Sciatic nerve (tissue), 2 donors: ENCODE results near the gene SLITRK6. TPM values are rescaled to one million over a fixed set of nuclear protein-coding genes. Genes with fewer than 3 reads are reported as not detected.
"Not testable (repeated sequence)": the region's sequence is repeated elsewhere in the genome, so short reads cannot be mapped to it uniquely, and the experiment has no call there.

Experiments used
- ATAC-seq: fragments of 200-7000 bp; cut with Tn5 transposase; one replicate; pipeline ENCODE4 v1.9.1; 2020; ENCODE audit warnings: mild to moderate bottlenecking, moderate library complexity
- DNase-seq: peaks from one replicate; pipeline ENCODE4 v3.0.0-alpha.2; 2020; ENCODE audit warnings: low spot score
- intact Hi-C: fragments of 100-400 bp; cut with DNase I; formaldehyde crosslinking; loops from one replicate; pipeline ENCODE4 v1.14.2; 2022
- total RNA-seq: library from RNA; stranded (reverse); fragmentation: NEBNext Ultra II Directional; extraction: Animal tissue kit (Norgen Biotek cat#: 25700); gene quantifications from one replicate; pipeline ENCODE4 v1.2.1, GENCODE V29; 2021
- donor health status: DM: no; HTN: no; CAD: no.
- donor health status: DM: no; HTN: no; CAD: no.

SLITRK6 gene
- 0.80 TPM for total RNA-seq

- intact Hi-C loops = no loop called here
- no peak for ATAC-seq
- no peak for DNase-seq
Observed at GRCh38 chr13:85799097-85799582, at the start of gene SLITRK6. Gene SLITRK6 (minus strand): TSS chr13:85799419. CDS start chr13:85796508, 2,911 bp downstream.

GRCh38 chr13:85847012-85847411 lies 47.8 kb upstream of the SLITRK6 start:
- DNase-seq (no peak), ATAC-seq (no peak)
- intact Hi-C loops = no loop called here

- ATAC-seq = no peak
- intact Hi-C loops = no loop called here
- DNase-seq = no peak
Observed at GRCh38 chr13:85841427-85841826, 42.2 kb upstream of the SLITRK6 start.

GRCh38 chr13:85833921-85834320 lies 34.7 kb upstream of the SLITRK6 start:
- DNase-seq = no peak
- intact Hi-C loops = no loop called here
- no peak for ATAC-seq

- ATAC-seq (no peak), DNase-seq (no peak)
- intact Hi-C loops = no loop called here
Observed at GRCh38 chr13:85828094-85828684, 29.0 kb upstream of the SLITRK6 start.

GRCh38 chr13:85825454-85825853 lies 26.2 kb upstream of the SLITRK6 start:
- intact Hi-C loops = no loop called here
- ATAC-seq = no peak
- DNase-seq = no peak

GRCh38 chr13:85823832-85824231 lies 24.6 kb upstream of the SLITRK6 start:
- DNase-seq = no peak
- no peak for ATAC-seq
- intact Hi-C loops = no loop called here

- no peak for DNase-seq
- no peak for ATAC-seq
- intact Hi-C loops = no loop called here
Observed at GRCh38 chr13:85819513-85819912, 20.3 kb upstream of the SLITRK6 start.

GRCh38 chr13:85816413-85816812 lies 17.2 kb upstream of the SLITRK6 start:
- no peak for DNase-seq
- no peak for ATAC-seq
- intact Hi-C loops = no loop called here

GRCh38 chr13:85812282-85812681 lies 13.1 kb upstream of the SLITRK6 start:
- no peak for DNase-seq
- no peak for ATAC-seq
- intact Hi-C loops = no loop called here

GRCh38 chr13:85808811-85809210 lies 9.6 kb upstream of the SLITRK6 start:
- DNase-seq (no peak), ATAC-seq (no peak)
- intact Hi-C loops = loop anchor here (10.0 kb wide), 1 partner anchor 894 kb away; no protein-coding TSS in a partner anchor

GRCh38 chr13:85806553-85807175 lies 7.4 kb upstream of the SLITRK6 start:
- DNase-seq (no peak), ATAC-seq (peak; percentile 50)
- intact Hi-C loops = loop anchor here (10.0 kb wide), 1 partner anchor 892 kb away; no protein-coding TSS in a partner anchor

GRCh38 chr13:85798556-85798955 lies 663 bp downstream of the SLITRK6 start:
- no peak for DNase-seq

GRCh38 chr13:85797311-85797710 lies 1.9 kb downstream of the SLITRK6 start:
- no peak for DNase-seq
- no peak for ATAC-seq
- intact Hi-C loops = no loop called here

More at GRCh38 chr13:85798556-85798955, 663 bp downstream of the SLITRK6 start:
- intact Hi-C loops = no loop called here
- ATAC-seq = no peak

GRCh38 chr13:85785205-85785604 lies 14.0 kb downstream of the SLITRK6 start:
- DNase-seq (no peak), ATAC-seq (no peak)
- intact Hi-C loops = no loop called here

- ATAC-seq = no peak
- no peak for DNase-seq
- intact Hi-C loops = loop anchor here (5.0 kb wide), 1 partner anchor 395 kb away; no protein-coding TSS in a partner anchor
Observed at GRCh38 chr13:85772367-85772766, 26.9 kb downstream of the SLITRK6 start.

GRCh38 chr13:85771856-85772255 lies 27.4 kb downstream of the SLITRK6 start:
- ATAC-seq (no peak), DNase-seq (no peak)
- intact Hi-C loops = loop anchor here (5.0 kb wide), 1 partner anchor 395 kb away; no protein-coding TSS in a partner anchor

- DNase-seq = no peak
- ATAC-seq = no peak
- intact Hi-C loops = no loop called here
Observed at GRCh38 chr13:85768946-85769345, 30.3 kb downstream of the SLITRK6 start.

- intact Hi-C loops = no loop called here
- no peak for ATAC-seq
- DNase-seq = no peak
Observed at GRCh38 chr13:85755123-85755522, 44.1 kb downstream of the SLITRK6 start.

GRCh38 chr13:85743201-85743770 lies 55.9 kb downstream of the SLITRK6 start:
- DNase-seq, intact Hi-C loops, ATAC-seq: not testable (repeated sequence)
